ENCODE measurements around the gene JAG1.

JAG1 gene

GRCh38 chr20:10666221-10667076, 7.3 kb downstream of the JAG1 start:
- no peak for DNase-seq

- DNase-seq: no peak
Observed at GRCh38 chr20:10665791-10666190, 8.0 kb downstream of the JAG1 start.

GRCh38 chr20:10665027-10665561, 8.7 kb downstream of the JAG1 start:
- DNase-seq: no peak

DNA sequence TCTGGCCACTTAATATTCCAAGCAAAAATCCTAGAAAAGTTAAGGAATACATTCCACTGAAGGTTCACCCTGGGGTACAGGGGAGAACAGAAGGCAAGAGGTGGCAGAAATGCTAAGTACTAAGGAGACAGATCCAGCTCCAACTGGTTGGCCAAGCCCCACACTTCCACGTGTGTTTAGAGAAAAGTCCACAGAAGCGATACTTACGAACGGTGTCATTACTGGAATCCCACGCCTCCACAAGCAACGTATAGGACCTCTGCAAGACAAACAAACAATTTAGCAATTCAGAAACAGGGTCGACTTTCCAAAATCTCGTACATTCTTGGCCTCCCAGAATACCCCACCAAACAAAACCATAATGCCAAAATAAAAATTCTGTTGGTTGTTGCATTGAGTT, 10.0 kb downstream of the JAG1 start:
- DNase-seq: no peak

DNA sequence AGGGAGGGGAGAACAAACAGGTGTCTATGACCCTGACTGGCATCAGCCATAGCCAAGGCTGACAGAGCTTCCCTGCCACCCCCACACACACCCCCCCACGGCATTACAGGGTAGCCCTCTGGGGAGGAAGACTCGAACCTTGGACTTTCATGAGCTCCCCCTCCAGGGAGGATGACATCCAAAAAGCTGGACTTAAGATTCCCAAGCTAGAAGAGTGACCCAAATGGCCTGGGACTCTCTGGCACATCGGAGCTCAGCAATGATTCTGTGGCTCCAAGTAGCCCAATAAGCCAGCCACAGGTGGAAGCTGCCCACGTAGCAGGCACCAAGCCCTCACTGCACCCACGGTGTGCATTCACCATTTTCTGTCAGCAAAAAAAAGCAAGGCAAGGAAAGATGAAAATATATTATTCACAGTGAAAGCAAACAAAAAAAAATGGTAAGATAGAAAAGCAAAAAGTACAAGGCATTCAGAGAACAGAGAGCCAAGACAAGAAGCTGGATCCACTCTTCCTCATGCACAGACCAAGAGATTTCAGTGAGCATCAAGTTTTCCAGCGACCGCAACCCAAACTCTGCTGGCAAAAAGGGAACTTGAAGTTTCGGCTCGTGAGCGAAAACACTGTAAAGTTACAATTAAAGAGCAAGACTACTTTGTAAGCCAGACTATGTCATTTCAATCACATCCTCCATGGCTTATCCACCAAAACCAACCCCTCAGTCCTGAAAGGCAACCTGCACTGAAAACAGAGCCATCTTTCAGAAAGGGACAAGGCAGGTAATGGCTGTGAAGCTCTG, 10.9 kb downstream of the JAG1 start:
- DNase-seq: no peak

DNA sequence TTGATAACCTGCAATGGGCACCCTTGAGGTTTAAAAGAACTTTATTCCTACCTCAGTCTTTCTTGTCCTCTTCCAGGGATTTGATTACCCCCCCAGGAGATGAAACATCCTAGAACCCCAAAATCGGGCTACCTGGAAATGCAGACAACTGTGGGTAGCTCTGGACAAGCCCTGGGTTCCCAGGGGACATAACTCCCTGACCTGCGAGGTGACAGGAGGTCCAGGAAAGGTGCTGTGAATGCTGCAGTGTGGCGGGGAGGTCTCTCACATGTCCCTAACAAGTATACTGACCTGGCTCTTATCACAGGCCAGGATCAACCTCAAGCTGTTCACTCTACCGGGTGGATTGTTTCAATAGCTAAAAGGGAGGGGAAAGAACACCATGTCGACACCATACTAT, 11.6 kb downstream of the JAG1 start:
- no peak for DNase-seq

DNA sequence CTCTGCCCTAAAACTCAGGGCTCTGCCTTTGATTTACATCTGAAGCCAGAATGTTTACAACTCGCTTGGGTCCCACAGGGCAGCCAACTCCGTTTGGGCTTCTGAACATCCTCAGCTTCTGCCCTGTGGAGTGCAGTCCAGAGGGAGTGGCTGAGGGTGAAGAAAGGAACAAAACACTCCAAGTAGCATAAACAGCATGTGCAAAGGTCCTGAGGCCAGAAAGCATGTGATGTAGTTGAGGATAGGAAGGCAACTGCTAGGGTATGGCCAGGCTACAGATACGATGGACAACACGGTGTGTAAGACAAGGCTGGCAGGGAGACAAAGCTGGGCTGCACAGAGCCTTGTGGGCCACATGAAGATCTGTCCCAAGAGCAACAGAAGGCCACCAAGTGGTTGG, 12.5 kb downstream of the JAG1 start:
- no peak for DNase-seq

GRCh38 chr20:10660661-10661060, 13.1 kb downstream of the JAG1 start:
- no peak for DNase-seq

DNA sequence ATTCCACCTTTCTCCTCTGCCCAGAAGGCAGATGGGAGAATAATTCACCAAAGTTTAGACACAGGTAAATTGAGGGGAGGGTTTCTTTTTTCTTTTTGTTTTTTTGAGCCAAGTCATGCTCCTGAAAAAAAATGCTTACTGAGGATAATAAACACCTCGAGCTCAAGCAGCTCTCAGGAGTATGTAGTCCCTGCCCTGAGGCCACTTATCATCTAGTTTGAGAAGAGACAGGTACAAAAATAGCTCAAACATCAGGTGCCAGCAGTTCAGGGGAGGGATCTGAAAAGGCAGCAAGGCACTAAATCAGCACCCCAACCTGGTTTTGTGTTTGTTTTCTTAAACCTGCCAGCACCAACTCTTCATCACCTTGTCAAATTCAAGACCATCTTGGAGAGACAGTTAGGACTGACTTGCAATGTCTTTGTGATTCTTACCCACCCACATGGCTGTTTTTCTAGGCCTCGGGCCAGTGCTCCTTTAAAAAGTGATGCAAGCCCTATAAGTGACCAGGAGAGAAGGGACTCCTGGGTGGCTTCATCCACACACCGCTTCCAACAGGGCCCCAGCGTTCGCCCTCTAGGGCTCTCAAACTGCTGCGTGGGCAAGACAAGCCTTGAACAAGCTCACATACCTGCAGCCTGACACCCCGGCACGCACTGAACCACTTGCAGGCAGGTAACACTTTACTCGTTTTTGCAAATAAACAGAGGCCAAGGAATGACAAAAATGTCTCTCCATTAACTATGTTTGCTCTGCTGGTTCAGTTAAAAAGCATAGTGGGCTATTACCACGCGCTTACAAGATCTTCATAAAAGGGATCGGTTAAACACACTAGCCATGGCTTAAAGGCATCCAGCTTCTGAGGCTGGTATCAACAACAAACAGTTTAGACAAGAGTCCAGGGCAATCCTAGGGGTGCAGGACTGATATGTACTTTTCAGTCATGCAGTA, 13.9 kb downstream of the JAG1 start:
- DNase-seq: no peak

DNA sequence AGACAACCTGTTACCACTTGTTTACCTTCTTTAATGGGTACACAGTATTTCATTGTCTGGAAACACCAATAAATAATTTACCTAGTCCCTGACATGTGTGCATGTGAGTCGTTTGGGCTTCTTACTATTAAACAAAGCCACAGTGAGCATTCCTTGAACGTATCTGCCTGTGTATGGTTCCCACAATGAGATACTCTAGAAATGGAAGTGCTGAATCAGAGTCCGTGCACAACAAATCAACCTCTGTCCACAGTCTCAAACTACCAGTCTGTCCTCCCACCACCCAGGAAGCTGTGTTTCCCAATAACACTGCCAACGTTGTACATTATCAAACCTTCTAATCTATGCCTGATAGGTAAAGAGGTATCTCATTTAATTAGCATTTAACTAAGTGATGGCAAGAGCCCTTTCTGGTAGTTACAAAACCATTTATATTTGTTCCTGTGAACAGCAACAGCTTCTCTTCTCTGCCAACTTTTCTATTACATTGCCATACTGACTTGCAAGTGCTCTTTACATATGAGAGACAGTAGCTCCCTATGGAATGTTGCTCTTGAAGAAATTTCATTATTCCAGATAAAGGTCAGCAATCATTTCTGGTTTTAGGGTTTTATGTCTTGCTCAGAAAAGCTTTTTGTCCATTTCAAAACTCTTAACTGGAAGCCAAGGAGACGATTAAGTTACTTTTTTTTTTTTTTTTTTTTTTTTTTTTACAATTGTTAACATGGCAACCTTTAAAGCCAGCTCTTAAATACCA, 14.7 kb downstream of the JAG1 start:
- no peak for DNase-seq

- DNase-seq: no peak
Observed at GRCh38 chr20:10658051-10658823, 15.6 kb downstream of the JAG1 start.

- DNase-seq: no peak
Observed at GRCh38 chr20:10657453-10657852, 16.3 kb downstream of the JAG1 start.

GRCh38 chr20:10655720-10656669, 17.8 kb downstream of the JAG1 start:
- no peak for DNase-seq

DNA sequence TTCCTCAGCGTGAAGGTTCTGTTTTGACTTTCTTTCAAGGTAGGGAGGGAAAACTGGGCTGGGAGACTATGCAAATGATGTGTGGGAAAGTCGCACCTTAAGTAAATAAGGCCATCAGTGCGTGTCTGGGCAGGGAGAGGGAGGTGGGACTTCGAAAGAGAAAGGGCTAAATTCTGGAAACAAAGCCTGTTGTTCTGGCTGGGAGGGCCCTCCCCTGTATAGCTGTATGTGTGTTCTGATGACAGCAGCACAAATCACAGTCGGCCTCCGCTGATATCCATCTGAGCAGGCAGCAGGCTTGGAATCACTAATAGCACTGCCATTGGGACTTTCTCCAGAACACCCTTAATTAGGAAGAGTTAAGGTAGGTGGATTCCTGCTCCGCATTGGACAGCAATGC, 19.2 kb downstream of the JAG1 start:
- DNase-seq: no peak

- no peak for DNase-seq
Observed at GRCh38 chr20:10654250-10654610, 19.6 kb downstream of the JAG1 start.

- DNase-seq: no peak
Observed at GRCh38 chr20:10653599-10654249, 20.1 kb downstream of the JAG1 start.

GRCh38 chr20:10652660-10653261, 21.0 kb downstream of the JAG1 start:
- DNase-seq: no peak

GRCh38 chr20:10652185-10652584, 21.6 kb downstream of the JAG1 start:
- no peak for DNase-seq

Data from NCI-H1092 (cell line).